Body of pancreas (tissue), 4 donors: ENCODE measurements around the gene SLC22A23. TPM values are rescaled to one million over a fixed set of nuclear protein-coding genes. Genes with fewer than 3 reads are reported as not detected.

Experiments
- ATAC-seq: fragments of 150-250 bp; one replicate; pipeline ENCODE4 v1.9.1; 2016
- DNase-seq, 4 donors: peaks; one replicate each; pipeline ENCODE4 v3.0.0-alpha.2; 2019
- H3K27ac ChIP-seq, 4 donors: fragments of 200-600 bp; sonication (generic); 1 replicate in 3 of 4; 2 replicates in 1 of 4; pipeline versions ENCODE4 v1.5.1 to v1.6.1; 2016 to 2019; ENCODE audit warnings: mild to moderate bottlenecking in 1 of 4, mixed read lengths in 1 of 4, moderate library complexity in 1 of 4
- H3K27me3 ChIP-seq, 2 donors: fragments of 200-600 bp; sonication (generic); one replicate each; pipeline ENCODE4 v1.6.0; 2016; ENCODE audit warnings: mild to moderate bottlenecking in 1 of 2
- H3K36me3 ChIP-seq, 2 donors: fragments of 200-600 bp; sonication (generic); replicated peaks in 1 of 2; 2 replicates each; pipeline ENCODE4 v1.5.1; 2016; ENCODE audit warnings: low read depth in 2 of 2; ENCODE audit not compliant: insufficient read depth in 1 of 2
- H3K4me1 ChIP-seq: fragments of 200-600 bp; sonication (generic); one replicate; pipeline ENCODE4 v1.6.0; 2016
- H3K4me3 ChIP-seq, 2 donors: fragments of 200-600 bp; sonication (generic); 1 replicate in 1 of 2; 2 replicates in 1 of 2; pipeline ENCODE4 v1.5.1; 2016 to 2019
- H3K9me3 ChIP-seq, 3 donors: fragments of 200-600 bp; sonication (generic); 1 replicate in 2 of 3; 2 replicates in 1 of 3; pipeline ENCODE4 v1.5.1; 2016
- CTCF ChIP-seq, 7 experiments: fragments of 450-650 bp in 4 of 7; fragments of 200-600 bp in 3 of 7; sonication (generic) in 3 of 7; IDR thresholded peaks; one replicate each; pipeline ENCODE4 v1.5.1; 2016 to 2019; ENCODE audit warnings: antibody characterized with exemption in 7 of 7
- POLR2A ChIP-seq, 3 donors: fragments of 450-650 bp; IDR thresholded peaks; one replicate each; pipeline ENCODE4 v1.6.1; 2016; ENCODE audit warnings: antibody characterized with exemption in 3 of 3, mild to moderate bottlenecking in 2 of 3
- WGBS, 2 donors: methylation state at CpG; one replicate each; pipeline ENCODE4 v1.1.5; 2017; 5-methylcytosine and 5-hydroxymethylcytosine counted together
- intact Hi-C: fragments of 100-400 bp; cut with DNase I; formaldehyde crosslinking; loops from one replicate; pipeline ENCODE4 v1.15.1; 2023
- total RNA-seq, 2 donors: library from RNA; depleted of rRNA; stranded (reverse); fragments of >200 nt; gene quantifications; one replicate each; pipeline ENCODE4 v1.1.0, GENCODE V29; 2016

SLC22A23 gene
- total RNA-seq, 2 donors from 2014 or later = 20.4 to 32.2 TPM

GRCh38 chr6:3336859-3337515 is 119.9 kb downstream of the SLC22A23 start:
- Histone ChIP-seq H3K36me3 (no peaks in the 10 kb centered on the region), H3K4me1 (peaks cover 83% of the 10 kb centered on the region), H3K9me3 (no peaks in the 10 kb centered on the region), H3K27ac (peak overlapping the region; percentile 50 to 86 (median 83)), H3K27me3 (no peaks in the 10 kb centered on the region), H3K4me3 (no peak overlapping the region)
- peak in 3 of 4 donors; percentile 38 to 64 (median 51) for DNase-seq
- peak; percentile 10 for ATAC-seq
- TF ChIP-seq CTCF (IDR thresholded peaks at IDR 0.05) = no peak
- no peak for TF ChIP-seq POLR2A (IDR thresholded peaks at IDR 0.05)
- intact Hi-C loops = no loop called here
- WGBS, 2 donors = 73 to 77% methylated on average over 4 to 5 of the region's 5 CpGs

GRCh38 chr6:3336066-3336786 is 120.6 kb downstream of the SLC22A23 start:
- H3K27me3 ChIP-seq = no peaks in the 10 kb centered on the region
- DNase-seq = peak in 1 of 4 donors; percentile 52
- no peak for ATAC-seq
- no peak overlapping the region for H3K4me3 ChIP-seq
- H3K4me1 ChIP-seq = peaks cover 86% of the 10 kb centered on the region
- no peaks in the 10 kb centered on the region for H3K36me3 ChIP-seq
- intact Hi-C loops = no loop called here
- WGBS, 2 donors = 67 to 78% methylated on average over 11 of the region's 11 CpGs
- H3K27ac ChIP-seq = peak overlapping the region; percentile 28 to 86 (median 83)
- TF ChIP-seq POLR2A (IDR thresholded peaks at IDR 0.05) (no peak), CTCF (IDR thresholded peaks at IDR 0.05) (no peak)
- H3K9me3 ChIP-seq = no peaks in the 10 kb centered on the region

GRCh38 chr6:3335169-3335568 is 121.7 kb downstream of the SLC22A23 start:
- no peak for TF ChIP-seq POLR2A (IDR thresholded peaks at IDR 0.05)
- ATAC-seq (no peak), DNase-seq (no peak)
- Histone ChIP-seq H3K4me3 (no peak overlapping the region), H3K27me3 (no peaks in the 10 kb centered on the region), H3K27ac (peak overlapping the region; percentile 66 to 86 (median 83)), H3K36me3 (no peaks in the 10 kb centered on the region), H3K9me3 (no peaks in the 10 kb centered on the region), H3K4me1 (peaks cover 89% of the 10 kb centered on the region)
- WGBS, 2 donors = 74 to 79% methylated on average over 5 to 6 of the region's 6 CpGs
- intact Hi-C loops = no loop called here

GRCh38 chr6:3334555-3334954 is 122.3 kb downstream of the SLC22A23 start:
- ATAC-seq = peak; percentile 87
- peaks cover 95% of the 10 kb centered on the region for H3K4me1 ChIP-seq
- H3K36me3 ChIP-seq = no peaks in the 10 kb centered on the region
- H3K27ac ChIP-seq = peak overlapping the region; percentile 66 to 86 (median 83)
- intact Hi-C loops = no loop called here
- DNase-seq = peak; percentile 95 to 98 (median 96)
- no peak overlapping the region for H3K4me3 ChIP-seq
- no peaks in the 10 kb centered on the region for H3K27me3 ChIP-seq
- H3K9me3 ChIP-seq = no peaks in the 10 kb centered on the region
- no peak for TF ChIP-seq CTCF (IDR thresholded peaks at IDR 0.05)
- peak in 2 of 3 donors; percentile 36 to 50 for TF ChIP-seq POLR2A (IDR thresholded peaks at IDR 0.05)
- 2 to 7% methylated on average over 8 of the region's 8 CpGs for WGBS, 2 donors

- Histone ChIP-seq H3K9me3 (no peaks in the 10 kb centered on the region), H3K4me3 (no peak overlapping the region), H3K36me3 (no peaks in the 10 kb centered on the region), H3K4me1 (peaks cover 99% of the 10 kb centered on the region), H3K27ac (peak overlapping the region; percentile 41 to 86 (median 83)), H3K27me3 (no peaks in the 10 kb centered on the region)
- no peak for ATAC-seq
- intact Hi-C loops = no loop called here
- 79 to 84% methylated on average over 6 of the region's 6 CpGs for WGBS, 2 donors
- TF ChIP-seq CTCF (IDR thresholded peaks at IDR 0.05) = no peak
- TF ChIP-seq POLR2A (IDR thresholded peaks at IDR 0.05) = no peak
- no peak for DNase-seq
These were observed 123.6 kb downstream of the SLC22A23 start for GRCh38 chr6:3333263-3333662.
